Effector memory CD4-positive, alpha-beta T cell (primary cell): ENCODE data around the gene GAREM2.

ENCODE experiments used
- DNase-seq, 3 donors: peaks; one replicate each; pipeline ENCODE4 v3.0.0-alpha.2; 2020
- H3K27ac ChIP-seq: 2 replicates; pipeline ENCODE4 v1.7.0; 2013; ENCODE audit warnings: mild to moderate bottlenecking, low read length, moderate library complexity; ENCODE audit not compliant: insufficient read depth, poor library complexity, severe bottlenecking
- H3K27me3 ChIP-seq: replicated peaks from 2 replicates; pipeline ENCODE4 v1.7.0; 2013; ENCODE audit warnings: mild to moderate bottlenecking, low read length; ENCODE audit not compliant: insufficient read depth, control insufficient read depth, poor library complexity, severe bottlenecking
- H3K36me3 ChIP-seq: 2 replicates; pipeline ENCODE4 v1.7.0; 2013; ENCODE audit warnings: mild to moderate bottlenecking, low read length, moderate library complexity; ENCODE audit not compliant: control insufficient read depth, insufficient read depth
- H3K4me1 ChIP-seq: 2 replicates; pipeline ENCODE4 v1.7.0; 2013; ENCODE audit warnings: low read length, mild to moderate bottlenecking; ENCODE audit not compliant: control insufficient read depth, insufficient read depth, poor library complexity, severe bottlenecking
- H3K4me3 ChIP-seq: 2 replicates; pipeline ENCODE4 v1.7.0; 2013; ENCODE audit warnings: low read length, low read depth, mild to moderate bottlenecking; ENCODE audit not compliant: insufficient read depth, poor library complexity, severe bottlenecking
- H3K9me3 ChIP-seq: 2 replicates; pipeline ENCODE4 v1.7.0; 2013; ENCODE audit warnings: mild to moderate bottlenecking, low read length, moderate library complexity; ENCODE audit not compliant: control insufficient read depth

GAREM2 gene

GRCh38 chr2:26185954-26186770 lies 13.3 kb downstream of the GAREM2 start:
- no peaks in the 10 kb centered on the region for H3K9me3 ChIP-seq
- DNase-seq: no peak
- H3K4me1 ChIP-seq: peaks cover 7% of the 10 kb centered on the region
- H3K27ac ChIP-seq: no peak overlapping the region
- H3K4me3 ChIP-seq: no peak overlapping the region
- peaks cover 9% of the 10 kb centered on the region for H3K36me3 ChIP-seq
- H3K27me3 ChIP-seq: no peaks in the 10 kb centered on the region

- H3K4me1 ChIP-seq: peaks cover 7% of the 10 kb centered on the region
- no peaks in the 10 kb centered on the region for H3K27me3 ChIP-seq
- H3K9me3 ChIP-seq: no peaks in the 10 kb centered on the region
- peaks cover 18% of the 10 kb centered on the region for H3K36me3 ChIP-seq
- H3K27ac ChIP-seq: no peak overlapping the region
- DNase-seq: no peak
- no peak overlapping the region for H3K4me3 ChIP-seq
Observed at GRCh38 chr2:26187114-26187513, 14.2 kb downstream of the GAREM2 start.

DNA sequence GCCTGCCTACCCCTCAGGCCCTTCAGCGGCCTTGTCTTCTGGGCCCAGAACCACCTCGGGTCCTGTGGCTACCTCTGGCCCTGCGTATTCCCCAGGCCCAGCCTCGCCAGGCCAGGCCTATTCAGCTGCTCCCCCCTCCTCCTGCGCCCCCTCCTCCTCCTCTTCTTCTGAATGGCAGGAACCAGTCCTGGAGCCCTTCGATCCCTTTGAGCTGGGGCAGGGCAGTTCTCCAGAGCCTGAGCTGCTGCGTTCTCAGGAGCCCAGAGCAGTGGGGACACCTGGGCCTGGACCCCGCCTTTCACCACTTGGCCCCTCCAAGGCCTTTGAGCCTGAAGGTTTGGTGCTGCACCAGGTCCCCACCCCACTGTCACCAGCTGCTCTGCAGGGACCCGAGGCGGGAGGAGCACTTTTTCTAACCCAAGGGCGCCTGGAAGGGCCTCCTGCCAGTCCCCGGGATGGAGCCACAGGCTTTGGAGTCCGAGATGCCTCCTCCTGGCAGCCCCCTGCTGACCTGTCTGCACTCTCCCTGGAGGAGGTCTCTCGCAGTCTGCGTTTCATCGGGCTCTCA lies 14.7 kb downstream of the GAREM2 start:
- no peak for DNase-seq
- H3K4me3 ChIP-seq: no peak overlapping the region

DNA sequence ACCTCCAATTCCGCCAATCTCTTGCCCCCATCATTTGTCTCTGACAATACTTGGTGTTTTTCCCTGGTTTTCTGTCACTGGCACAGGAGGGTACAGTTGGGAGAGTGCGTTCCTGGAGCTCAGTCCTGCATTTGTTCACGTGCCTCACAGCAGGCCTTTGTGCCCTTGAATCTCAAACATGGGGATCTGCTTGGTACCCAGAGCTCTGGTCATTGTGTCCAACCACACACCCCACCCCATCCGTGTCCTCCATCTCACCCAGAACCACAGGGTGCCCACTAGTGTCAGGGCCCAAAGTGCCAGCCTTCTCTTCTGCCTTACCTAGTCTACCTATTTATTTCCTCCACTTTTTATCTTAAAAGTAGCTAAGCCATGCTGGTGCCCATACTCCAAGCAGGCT lies 16.2 kb downstream of the GAREM2 start:
- no peak overlapping the region for H3K27ac ChIP-seq
- H3K27me3 ChIP-seq: no peaks in the 10 kb centered on the region
- no peak for DNase-seq
- H3K36me3 ChIP-seq: peaks cover 35% of the 10 kb centered on the region
- peaks cover 3% of the 10 kb centered on the region for H3K4me1 ChIP-seq
- no peaks in the 10 kb centered on the region for H3K9me3 ChIP-seq
- H3K4me3 ChIP-seq: no peak overlapping the region

More for the DNA sequence above, 14.7 kb downstream of the GAREM2 start:
- Histone ChIP-seq H3K27me3 (no peaks in the 10 kb centered on the region), H3K36me3 (peaks cover 22% of the 10 kb centered on the region), H3K27ac (no peak overlapping the region), H3K9me3 (no peaks in the 10 kb centered on the region), H3K4me1 (peaks cover 7% of the 10 kb centered on the region)

- H3K4me3 ChIP-seq: no peak overlapping the region
- peaks cover 3% of the 10 kb centered on the region for H3K4me1 ChIP-seq
- no peaks in the 10 kb centered on the region for H3K9me3 ChIP-seq
- DNase-seq: no peak
- peaks cover 42% of the 10 kb centered on the region for H3K36me3 ChIP-seq
- H3K27ac ChIP-seq: no peak overlapping the region
- H3K27me3 ChIP-seq: no peaks in the 10 kb centered on the region
Observed at GRCh38 chr2:26189751-26190150, 16.9 kb downstream of the GAREM2 start.

- H3K4me3 ChIP-seq: no peak overlapping the region
- peaks cover under 1% of the 10 kb centered on the region for H3K4me1 ChIP-seq
- no peak overlapping the region for H3K27ac ChIP-seq
- H3K9me3 ChIP-seq: no peaks in the 10 kb centered on the region
- H3K36me3 ChIP-seq: peaks cover 48% of the 10 kb centered on the region
- no peaks in the 10 kb centered on the region for H3K27me3 ChIP-seq
- no peak for DNase-seq
Observed at GRCh38 chr2:26190369-26190768, 17.5 kb downstream of the GAREM2 start.

GRCh38 chr2:26191316-26192159 lies 18.6 kb downstream of the GAREM2 start:
- Histone ChIP-seq H3K4me1 (no peaks in the 10 kb centered on the region), H3K9me3 (no peaks in the 10 kb centered on the region), H3K27ac (no peak overlapping the region), H3K27me3 (no peaks in the 10 kb centered on the region), H3K4me3 (no peak overlapping the region), H3K36me3 (peaks cover 60% of the 10 kb centered on the region)
- no peak for DNase-seq

DNA sequence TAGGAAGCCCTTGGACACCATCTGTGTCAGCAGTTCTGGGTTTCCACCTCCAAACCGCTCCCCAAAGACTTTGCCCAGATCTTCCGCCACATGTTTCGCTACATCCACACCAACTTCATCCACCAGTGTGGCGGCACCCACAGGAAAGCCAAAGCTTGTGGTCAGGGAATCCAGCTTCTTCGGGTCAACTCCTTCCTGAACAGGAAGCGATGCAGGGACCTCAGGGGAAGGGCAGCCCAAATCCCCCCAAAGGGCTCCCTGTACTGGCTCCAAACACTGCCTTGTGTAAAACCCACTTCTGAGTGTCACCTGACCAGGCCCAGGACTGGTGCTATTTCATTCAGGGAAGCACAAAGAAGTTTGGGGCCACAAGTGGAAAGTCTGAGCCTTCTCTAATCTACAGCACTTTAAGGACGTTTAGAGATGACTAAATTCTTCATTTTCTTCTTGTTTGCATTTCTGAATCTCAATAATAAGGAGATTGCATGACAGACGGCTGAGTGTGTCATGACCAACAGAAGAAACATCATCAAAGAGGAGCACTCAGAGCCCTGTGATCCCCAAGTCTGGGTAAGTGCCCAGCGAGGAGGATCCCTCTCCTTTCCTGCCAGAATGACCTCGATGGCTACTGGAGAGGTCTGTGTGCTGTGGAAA lies 20.8 kb downstream of the GAREM2 start:
- Histone ChIP-seq H3K9me3 (no peaks in the 10 kb centered on the region), H3K4me1 (no peaks in the 10 kb centered on the region), H3K4me3 (no peak overlapping the region), H3K36me3 (peaks cover 71% of the 10 kb centered on the region), H3K27me3 (no peaks in the 10 kb centered on the region), H3K27ac (no peak overlapping the region)
- DNase-seq: no peak

DNA sequence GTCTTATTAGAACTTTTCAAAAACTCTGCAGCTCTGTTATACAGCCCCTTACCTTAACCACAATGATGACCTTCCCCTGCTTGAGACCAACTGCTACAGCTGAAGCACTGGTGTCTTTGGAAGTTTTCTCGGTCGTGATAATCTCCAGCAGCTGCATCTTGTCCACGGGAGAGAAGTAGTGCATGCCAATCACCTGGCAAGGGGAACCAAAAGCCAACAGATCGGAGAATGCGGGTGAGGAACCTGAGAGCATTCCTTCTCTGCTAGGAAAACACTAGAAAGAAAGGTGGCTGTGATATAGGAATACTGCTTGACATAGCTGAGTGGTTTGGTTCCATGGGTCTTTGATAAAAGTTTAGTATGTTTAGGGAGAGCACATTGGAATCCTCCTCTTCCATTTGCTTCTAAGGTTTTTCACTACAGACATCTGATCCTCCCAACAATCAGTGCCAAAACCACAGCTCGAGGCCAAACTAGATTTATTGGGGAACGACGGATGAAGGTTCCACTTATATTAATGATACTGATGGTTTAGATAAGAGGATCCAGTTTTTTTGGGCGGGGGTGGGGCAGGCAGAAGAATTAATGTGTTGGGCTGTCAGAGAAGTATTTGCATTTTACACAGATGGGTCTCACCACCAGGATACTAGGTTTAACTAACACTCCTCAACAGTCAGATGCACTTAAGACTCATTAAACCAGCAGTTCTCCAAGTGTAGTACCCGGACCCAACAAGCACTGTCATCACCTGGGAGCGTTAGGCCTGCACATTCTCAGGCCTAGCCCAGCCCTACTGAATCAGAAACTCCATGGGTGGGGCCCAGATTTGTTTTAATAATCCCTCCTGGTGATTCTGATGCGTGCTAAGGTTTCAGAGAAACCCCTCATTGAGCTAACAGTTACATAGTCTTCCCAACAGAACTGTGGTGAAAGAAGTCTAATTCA lies 22.4 kb downstream of the GAREM2 start:
- Histone ChIP-seq H3K9me3 (no peaks in the 10 kb centered on the region), H3K4me3 (no peak overlapping the region), H3K27me3 (no peaks in the 10 kb centered on the region), H3K36me3 (peaks cover 87% of the 10 kb centered on the region), H3K4me1 (no peaks in the 10 kb centered on the region), H3K27ac (no peak overlapping the region)
- DNase-seq: no peak
